ENCODE data around the gene PADI6. TPM values are rescaled to one million over a fixed set of nuclear protein-coding genes. Genes with fewer than 3 reads are reported as not detected.
"Not testable (repeated sequence)": the region's sequence is repeated elsewhere in the genome, so short reads cannot be mapped to it uniquely, and the experiment has no call there.

The PADI6 gene
- not detected for total RNA-seq

DNA sequence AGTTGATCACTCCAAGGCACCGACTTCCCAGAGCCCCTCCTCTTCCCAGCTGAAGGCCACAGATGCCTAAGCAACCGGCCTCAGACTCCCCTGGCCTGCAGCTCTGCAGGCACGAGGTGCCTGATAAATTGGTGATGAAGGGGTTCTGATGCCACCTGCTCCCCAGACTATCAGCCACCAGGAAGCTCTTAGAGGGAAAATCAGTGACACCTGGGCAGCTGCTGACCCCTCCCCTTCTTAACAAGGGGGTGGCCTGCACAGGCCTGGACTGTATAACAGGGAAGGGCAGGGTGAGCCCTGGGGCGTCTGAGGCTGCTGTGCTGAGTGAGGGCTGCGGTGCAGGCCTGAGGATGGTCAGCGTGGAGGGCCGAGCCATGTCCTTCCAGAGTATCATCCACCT, at the start of gene PADI6:
PADI6 (plus strand) TSS at position 301 of the 400 bp plus-strand sequence; CDS start at position 351, 50 bp downstream.
- no peak for DNase-seq
- no peaks in the 10 kb centered on the region for H3K36me3 Mint-ChIP-seq (ENCODE audit: insufficient read depth in 2 of 2)
- H3K4me3 Mint-ChIP-seq = no peak within 1 kb of the TSS
- H3K27me3 Mint-ChIP-seq (ENCODE audit: low read depth) = peaks cover 3% of the 10 kb centered on the region
- no peaks in the 10 kb centered on the region for H3K4me1 Mint-ChIP-seq (ENCODE audit: low read depth)
- no peaks in the 10 kb centered on the region for H3K9me3 Mint-ChIP-seq
- ATAC-seq (replicated peaks in 1 of 2) = no peak
- H3K27ac Mint-ChIP-seq = no peak within 1 kb of the TSS

DNA sequence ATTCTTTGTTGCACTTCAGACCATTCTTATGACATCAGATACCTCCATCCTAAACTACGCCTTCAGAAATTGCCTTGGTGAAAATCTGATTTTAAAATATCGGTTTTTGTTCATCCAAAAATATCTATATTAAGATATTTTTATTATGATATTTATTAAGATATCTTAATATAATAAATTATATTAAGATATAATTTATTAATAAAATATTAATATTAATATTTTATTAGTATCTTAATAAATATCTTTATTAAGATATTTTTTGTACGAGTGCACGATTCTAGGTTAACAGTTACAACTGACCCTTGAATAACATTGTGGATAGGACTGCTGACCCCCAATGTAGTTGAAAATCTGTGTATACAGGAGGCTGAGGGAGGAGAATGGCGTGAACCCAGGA, 43.1 kb upstream of the PADI6 start:
- no peaks in the 10 kb centered on the region for H3K27me3 Mint-ChIP-seq (ENCODE audit: low read depth)
- ATAC-seq (replicated peaks in 1 of 2) (no peak), DNase-seq (no peak)
- no peaks in the 10 kb centered on the region for H3K4me1 Mint-ChIP-seq (ENCODE audit: low read depth)
- H3K27ac Mint-ChIP-seq = no peak overlapping the region
- H3K9me3 Mint-ChIP-seq = no peaks in the 10 kb centered on the region
- no peaks in the 10 kb centered on the region for H3K36me3 Mint-ChIP-seq (ENCODE audit: insufficient read depth in 2 of 2)
- H3K4me3 Mint-ChIP-seq = no peak overlapping the region

DNA sequence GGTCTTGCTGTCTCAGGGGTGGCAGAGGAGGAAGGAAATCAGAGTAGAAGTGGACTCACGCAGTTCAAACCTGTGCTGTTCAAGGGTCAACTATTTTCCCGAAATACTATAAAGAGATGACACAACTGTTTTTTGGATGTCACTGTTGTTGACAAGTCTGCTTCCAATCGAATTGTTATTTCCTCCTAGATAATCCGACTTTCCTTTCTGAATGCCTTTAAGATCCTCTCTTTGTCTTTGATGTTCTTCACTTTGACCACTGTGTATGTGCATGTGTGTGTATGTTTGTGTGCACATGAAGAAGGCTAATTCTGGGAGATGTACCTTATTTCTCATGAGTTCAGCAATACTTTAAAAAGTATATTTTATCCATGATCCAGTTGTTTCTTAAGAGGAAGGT, 42.4 kb upstream of the PADI6 start:
- H3K4me1 Mint-ChIP-seq (ENCODE audit: low read depth) = no peaks in the 10 kb centered on the region
- DNase-seq (no peak), ATAC-seq (replicated peaks in 1 of 2) (no peak)
- H3K4me3 Mint-ChIP-seq = no peak overlapping the region
- H3K27ac Mint-ChIP-seq = no peak overlapping the region
- no peaks in the 10 kb centered on the region for H3K27me3 Mint-ChIP-seq (ENCODE audit: low read depth)
- H3K36me3 Mint-ChIP-seq (ENCODE audit: insufficient read depth in 2 of 2) = no peaks in the 10 kb centered on the region
- no peaks in the 10 kb centered on the region for H3K9me3 Mint-ChIP-seq

DNA sequence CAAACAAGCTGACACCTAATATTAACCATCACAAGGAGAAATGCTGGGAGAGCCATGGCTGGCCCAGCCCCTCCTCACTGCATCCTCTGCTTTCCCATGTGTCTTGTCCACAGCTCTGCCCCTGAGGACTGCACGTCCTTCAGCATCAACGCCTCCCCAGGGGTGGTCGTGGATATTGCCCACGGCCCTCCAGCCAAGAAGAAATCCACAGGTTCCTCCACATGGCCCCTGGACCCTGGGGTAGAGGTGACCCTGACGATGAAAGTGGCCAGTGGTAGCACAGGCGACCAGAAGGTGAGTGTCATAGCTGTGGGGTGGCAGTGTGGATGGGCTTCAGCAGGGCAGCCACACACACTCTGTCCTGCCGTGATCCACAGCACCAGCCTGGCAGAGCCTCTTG, 41.1 kb upstream of the PADI6 start:
- peaks cover under 1% of the 10 kb centered on the region for H3K4me1 Mint-ChIP-seq (ENCODE audit: low read depth)
- no peaks in the 10 kb centered on the region for H3K9me3 Mint-ChIP-seq
- DNase-seq (no peak), ATAC-seq (replicated peaks in 1 of 2) (no peak)
- H3K36me3 Mint-ChIP-seq (ENCODE audit: insufficient read depth in 2 of 2) = no peaks in the 10 kb centered on the region
- H3K27me3 Mint-ChIP-seq (ENCODE audit: low read depth) = no peaks in the 10 kb centered on the region
- H3K27ac Mint-ChIP-seq = no peak overlapping the region
- H3K4me3 Mint-ChIP-seq = no peak overlapping the region

DNA sequence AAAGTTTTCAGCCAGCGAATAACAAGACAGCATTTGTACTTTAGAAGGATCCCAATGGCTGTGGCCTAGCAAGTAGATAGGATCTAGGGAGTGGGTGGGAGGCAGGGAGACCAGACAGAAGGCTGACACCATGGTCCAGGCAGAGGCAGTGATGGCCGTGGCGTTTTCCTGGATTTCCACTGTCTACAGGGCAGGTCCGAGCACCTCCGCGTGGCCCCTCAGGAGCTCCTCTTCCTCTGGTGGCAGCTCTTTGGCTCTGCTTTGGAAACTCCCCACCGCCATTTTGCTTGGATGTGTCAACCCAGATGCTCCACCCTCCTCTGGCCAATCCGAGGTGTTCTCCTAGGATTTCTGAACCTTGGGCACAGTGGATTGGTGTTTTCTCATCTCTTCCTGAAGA, 38.9 kb upstream of the PADI6 start:
- ATAC-seq (replicated peaks in 1 of 2) (no peak), DNase-seq (no peak)
- Mint-ChIP-seq H3K9me3 (no peaks in the 10 kb centered on the region), H3K27me3 (ENCODE audit: low read depth) (peaks cover 5% of the 10 kb centered on the region), H3K27ac (no peak overlapping the region), H3K4me3 (no peak overlapping the region), H3K36me3 (ENCODE audit: insufficient read depth in 2 of 2) (no peaks in the 10 kb centered on the region), H3K4me1 (ENCODE audit: low read depth) (peaks cover 6% of the 10 kb centered on the region)

DNA sequence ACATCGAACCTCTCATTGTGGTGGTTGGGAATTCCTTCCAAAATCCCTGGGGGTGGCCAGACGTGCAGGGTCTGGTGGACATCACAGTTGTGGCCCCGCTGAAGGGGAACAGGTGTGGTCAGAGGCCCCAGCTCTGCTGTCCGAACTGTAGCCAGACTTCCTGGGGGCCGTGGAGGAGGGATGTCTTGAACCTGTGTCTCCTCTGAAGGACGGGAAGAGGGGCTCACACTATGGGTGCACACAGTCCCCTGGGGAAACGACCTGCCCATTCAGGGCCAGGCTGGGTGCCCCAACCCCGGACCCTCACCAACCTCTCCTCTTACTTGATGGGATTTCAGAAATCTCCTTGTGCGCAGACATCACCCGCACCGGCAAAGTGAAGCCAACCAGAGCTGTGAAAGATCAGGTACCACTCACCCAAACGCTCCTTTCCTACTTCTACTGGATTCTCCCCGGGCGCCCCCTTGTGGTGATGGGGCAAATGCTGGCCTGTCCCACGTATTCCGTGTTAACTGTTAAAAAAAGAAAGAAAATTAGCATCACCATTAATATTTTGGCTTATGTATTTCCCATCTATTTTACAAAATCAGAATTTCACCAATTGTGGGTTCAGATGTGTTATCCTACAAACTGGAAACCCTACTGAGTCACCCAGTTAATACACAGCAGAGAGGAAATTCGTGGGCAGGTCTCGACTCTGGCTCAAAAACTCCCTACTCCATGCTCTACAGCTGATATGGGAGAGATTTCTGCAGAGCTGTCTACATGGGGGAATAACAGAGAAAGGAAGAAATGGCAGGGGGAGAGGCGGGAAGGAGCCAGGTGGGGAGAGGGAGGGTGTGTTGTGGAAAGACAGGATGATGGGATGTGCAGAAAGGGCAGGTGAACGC, 35.9 kb upstream of the PADI6 start:
- ATAC-seq (replicated peaks in 1 of 2) (peak in 1 of 2 donors; percentile 47), DNase-seq (peak; percentile 70 to 76)
- Mint-ChIP-seq H3K9me3 (no peaks in the 10 kb centered on the region), H3K36me3 (ENCODE audit: insufficient read depth in 2 of 2) (no peaks in the 10 kb centered on the region), H3K27ac (no peak overlapping the region), H3K4me1 (ENCODE audit: low read depth) (peaks cover 6% of the 10 kb centered on the region), H3K4me3 (no peak overlapping the region), H3K27me3 (ENCODE audit: low read depth) (peaks cover 12% of the 10 kb centered on the region)

DNA sequence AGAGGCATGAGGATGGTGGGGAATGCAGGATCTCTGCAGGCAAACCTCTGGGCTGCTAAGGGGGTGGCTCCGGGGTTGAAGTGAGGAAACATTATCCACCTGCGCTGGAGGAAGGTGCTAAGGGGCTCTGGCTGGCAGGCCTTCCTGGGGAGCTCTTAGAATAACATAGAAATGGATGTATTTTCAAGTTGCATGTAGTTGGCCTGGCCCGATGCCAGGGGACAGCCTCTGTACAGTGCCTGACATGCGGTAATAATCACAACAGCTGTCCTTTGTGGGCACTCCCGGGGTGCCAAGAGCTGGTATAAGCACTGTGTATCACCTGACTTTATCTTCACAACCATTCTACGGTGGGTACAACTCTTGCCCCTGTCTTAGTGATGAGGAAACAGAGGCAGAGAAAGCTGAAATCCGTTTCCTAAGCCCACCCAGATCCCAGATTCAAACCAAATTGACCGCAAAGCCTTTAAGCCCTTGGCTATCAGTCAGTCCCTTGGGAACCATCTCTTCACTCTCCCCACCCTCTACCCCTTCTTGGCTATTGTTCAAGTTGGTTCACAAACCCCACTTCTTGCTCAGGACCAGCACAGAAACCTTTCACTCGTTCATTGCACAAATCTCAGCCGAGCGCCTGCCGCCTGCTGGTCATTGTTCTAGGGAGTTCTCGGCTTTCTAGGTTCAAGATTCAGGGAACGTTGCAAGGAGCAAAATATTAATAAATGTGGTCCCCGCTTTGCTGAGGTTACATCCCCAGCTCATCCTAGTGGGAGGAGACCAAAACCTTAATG, 33.1 kb upstream of the PADI6 start:
- Mint-ChIP-seq H3K4me3 (no peak overlapping the region), H3K36me3 (ENCODE audit: insufficient read depth in 2 of 2) (no peaks in the 10 kb centered on the region), H3K9me3 (peaks cover 0 to under 1% of the 10 kb centered on the region in 2 donors), H3K27me3 (ENCODE audit: low read depth) (peaks cover 12% of the 10 kb centered on the region), H3K4me1 (ENCODE audit: low read depth) (peaks cover 6% of the 10 kb centered on the region), H3K27ac (no peak overlapping the region)
- DNase-seq (no peak), ATAC-seq (replicated peaks in 1 of 2) (no peak)

DNA sequence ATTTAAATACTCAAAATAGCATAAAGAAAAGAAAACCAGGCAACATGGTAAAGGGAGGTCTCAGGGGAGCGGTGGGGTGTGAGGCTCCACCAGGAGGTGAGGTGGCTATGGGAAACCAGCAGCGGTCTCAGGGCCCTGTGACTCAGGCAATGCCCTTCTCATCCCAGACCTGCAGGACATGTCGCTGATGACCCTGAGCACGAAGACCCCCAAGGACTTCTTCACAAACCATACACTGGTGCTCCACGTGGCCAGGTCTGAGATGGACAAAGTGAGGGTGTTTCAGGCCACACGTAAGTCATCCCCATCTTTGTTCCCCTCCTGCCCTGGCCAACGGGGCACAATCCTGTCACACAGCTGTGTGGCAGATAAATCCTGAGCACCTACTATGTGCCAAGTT, 32.5 kb upstream of the PADI6 start:
- peaks cover 0 to 2% of the 10 kb centered on the region in 2 donors for H3K9me3 Mint-ChIP-seq
- H3K27ac Mint-ChIP-seq = no peak overlapping the region
- no peak for ATAC-seq (replicated peaks in 1 of 2)

DNA sequence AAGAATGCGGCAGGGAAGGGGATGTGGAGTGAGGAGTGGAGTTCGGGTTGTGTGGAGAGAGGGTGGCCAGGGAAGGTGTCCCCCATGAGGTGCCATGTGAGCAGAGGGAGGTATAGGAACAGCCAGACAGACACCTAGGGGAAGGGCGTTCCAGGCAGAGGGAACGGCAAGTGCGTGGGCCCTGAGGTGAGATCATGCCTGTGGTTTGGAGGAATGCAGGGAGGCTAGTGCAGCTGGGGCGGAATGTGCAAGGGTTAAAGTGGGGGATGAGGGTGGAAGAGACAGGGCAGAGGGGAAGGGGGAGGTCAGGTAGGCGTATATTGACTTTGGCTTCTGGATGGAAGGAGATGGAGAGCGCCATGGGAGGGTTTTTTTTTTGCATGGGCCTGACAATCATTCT, 31.6 kb upstream of the PADI6 start:
- Mint-ChIP-seq H3K27me3 (ENCODE audit: low read depth) (peaks cover 12% of the 10 kb centered on the region), H3K9me3 (peaks cover 0 to 2% of the 10 kb centered on the region in 2 donors), H3K36me3 (ENCODE audit: insufficient read depth in 2 of 2) (no peaks in the 10 kb centered on the region), H3K4me3 (no peak overlapping the region), H3K27ac (no peak overlapping the region), H3K4me1 (ENCODE audit: low read depth) (peaks cover 6% of the 10 kb centered on the region)
- ATAC-seq (replicated peaks in 1 of 2) (no peak), DNase-seq (no peak)

More for the DNA sequence above, 32.5 kb upstream of the PADI6 start:
- peaks cover 12% of the 10 kb centered on the region for H3K27me3 Mint-ChIP-seq (ENCODE audit: low read depth)
- no peak overlapping the region for H3K4me3 Mint-ChIP-seq
- DNase-seq = no peak
- peaks cover 6% of the 10 kb centered on the region for H3K4me1 Mint-ChIP-seq (ENCODE audit: low read depth)
- H3K36me3 Mint-ChIP-seq (ENCODE audit: insufficient read depth in 2 of 2) = no peaks in the 10 kb centered on the region

DNA sequence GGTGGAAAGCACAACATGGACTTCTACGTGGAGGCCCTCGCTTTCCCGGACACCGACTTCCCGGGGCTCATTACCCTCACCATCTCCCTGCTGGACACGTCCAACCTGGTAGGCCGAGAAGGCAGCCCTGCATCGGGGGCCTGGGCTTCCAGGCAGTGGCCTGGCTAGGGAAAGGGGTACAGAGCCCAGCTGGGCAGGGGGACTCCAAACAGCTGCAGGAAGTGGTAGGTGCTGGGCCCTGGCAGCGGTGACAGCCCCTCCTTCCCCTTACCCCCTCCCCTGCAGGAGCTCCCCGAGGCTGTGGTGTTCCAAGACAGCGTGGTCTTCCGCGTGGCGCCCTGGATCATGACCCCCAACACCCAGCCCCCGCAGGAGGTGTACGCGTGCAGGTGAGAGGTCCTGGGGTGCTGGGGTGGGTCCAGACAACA, 30.0 kb upstream of the PADI6 start:
- Mint-ChIP-seq H3K4me3 (no peak overlapping the region), H3K36me3 (ENCODE audit: insufficient read depth in 2 of 2) (no peaks in the 10 kb centered on the region), H3K27me3 (ENCODE audit: low read depth) (peaks cover 7% of the 10 kb centered on the region), H3K4me1 (ENCODE audit: low read depth) (no peaks in the 10 kb centered on the region), H3K27ac (no peak overlapping the region), H3K9me3 (peaks cover 0 to 2% of the 10 kb centered on the region in 2 donors)
- DNase-seq (no peak), ATAC-seq (replicated peaks in 1 of 2) (no peak)

DNA sequence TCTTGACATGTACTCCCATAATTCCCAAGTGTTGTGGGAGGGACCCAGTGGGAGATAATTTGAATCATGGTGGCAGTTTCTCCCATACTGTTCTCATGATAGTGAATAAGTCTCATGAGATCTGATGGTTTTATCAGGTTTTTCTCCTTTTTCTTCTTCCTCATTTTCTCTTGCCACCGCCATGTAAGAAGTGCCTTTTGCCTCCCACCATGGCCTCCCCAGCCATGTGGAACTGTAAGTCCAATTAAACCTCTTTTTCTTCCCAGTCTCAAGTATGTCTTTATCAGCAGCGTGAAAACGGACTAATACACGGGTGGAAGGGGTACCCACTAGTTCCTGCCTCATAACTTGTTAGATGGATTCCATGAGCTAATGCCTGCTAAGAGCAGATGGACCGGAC, 26.5 kb upstream of the PADI6 start:
- H3K27me3 Mint-ChIP-seq (ENCODE audit: low read depth); H3K27ac Mint-ChIP-seq; H3K4me3 Mint-ChIP-seq; H3K36me3 Mint-ChIP-seq (ENCODE audit: insufficient read depth in 2 of 2); ATAC-seq (replicated peaks in 1 of 2); H3K4me1 Mint-ChIP-seq (ENCODE audit: low read depth); DNase-seq; H3K9me3 Mint-ChIP-seq: not testable (repeated sequence)

DNA sequence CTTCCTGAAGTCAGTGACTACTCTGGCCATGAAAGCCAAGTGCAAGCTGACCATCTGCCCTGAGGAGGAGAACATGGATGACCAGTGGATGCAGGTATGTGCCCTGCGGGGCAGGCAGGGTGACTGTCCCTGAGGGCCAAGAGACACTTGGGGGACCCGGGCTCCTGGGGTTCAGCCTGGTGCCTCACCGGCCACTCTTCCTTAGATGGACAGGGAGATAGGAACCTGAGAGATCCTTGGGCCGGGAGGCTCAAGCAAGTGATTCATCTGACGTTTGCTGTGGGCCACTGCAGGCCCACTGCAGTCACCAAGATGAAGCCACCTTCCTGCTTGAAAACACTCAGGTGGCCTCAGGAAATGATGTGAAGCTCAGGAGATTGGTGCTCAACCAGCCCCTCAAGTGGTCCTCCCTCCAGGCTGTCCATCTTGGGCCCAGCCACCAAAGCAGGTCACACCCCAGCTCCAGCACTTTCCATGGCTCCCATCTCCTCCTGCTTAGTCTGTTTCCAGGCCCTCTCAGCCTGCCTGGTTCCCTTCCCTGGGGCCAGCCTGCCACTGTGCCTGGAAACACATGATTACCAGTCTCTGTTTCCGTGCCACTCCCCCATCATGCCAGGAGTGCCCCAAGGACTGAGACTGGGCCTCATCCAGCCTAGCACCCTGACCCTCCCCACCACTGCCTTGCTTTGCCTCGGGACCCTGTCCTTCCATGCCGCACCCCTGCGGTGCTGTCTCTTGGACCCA, 25.8 kb upstream of the PADI6 start:
- H3K4me1 Mint-ChIP-seq (ENCODE audit: low read depth) = no peaks in the 10 kb centered on the region
- no peak overlapping the region for H3K27ac Mint-ChIP-seq
- no peak overlapping the region for H3K4me3 Mint-ChIP-seq
- no peaks in the 10 kb centered on the region for H3K27me3 Mint-ChIP-seq (ENCODE audit: low read depth)
- H3K36me3 Mint-ChIP-seq (ENCODE audit: insufficient read depth in 2 of 2) = no peaks in the 10 kb centered on the region
- DNase-seq = no peak
- ATAC-seq (replicated peaks in 1 of 2) = no peak
- H3K9me3 Mint-ChIP-seq = peaks cover 0 to 2% of the 10 kb centered on the region in 2 donors
